ENCODE data around the gene SNX24.
"Not testable (repeated sequence)": the region's sequence is repeated elsewhere in the genome, so short reads cannot be mapped to it uniquely, and the experiment has no call there.

Gene SNX24

DNA sequence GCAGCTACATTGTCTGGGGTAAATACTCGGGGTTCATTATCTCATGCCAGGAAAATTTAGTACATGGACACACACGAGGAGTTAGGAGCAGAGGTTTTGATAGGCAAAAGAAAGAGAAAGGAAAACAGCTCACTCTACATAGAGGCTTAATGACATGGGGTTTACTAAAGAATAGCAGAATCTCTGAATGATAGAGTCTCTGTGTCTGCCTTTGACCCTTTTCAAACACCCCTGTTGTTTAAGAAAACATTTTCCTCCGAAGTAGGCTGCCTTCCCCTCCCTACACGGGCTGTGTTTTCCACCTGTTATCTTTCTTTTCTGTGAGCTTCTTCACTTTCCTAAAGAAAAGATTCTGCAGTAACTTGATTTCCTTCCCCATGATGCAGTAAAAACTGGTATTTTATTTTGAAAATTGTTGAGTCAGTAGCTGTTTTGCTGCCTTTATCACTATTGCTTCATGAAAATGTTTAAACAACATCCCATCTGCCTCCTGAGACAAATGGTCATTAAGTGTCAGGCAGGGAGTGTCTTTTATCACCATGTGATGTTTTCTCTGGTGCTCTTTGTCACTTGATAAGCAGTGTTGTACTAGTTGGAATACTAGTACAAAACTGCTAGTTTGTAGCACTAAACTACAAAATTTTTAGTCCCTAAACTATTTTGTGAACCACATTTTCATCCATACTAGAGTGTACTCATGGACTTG is 114.5 kb downstream of the SNX24 start:
- in situ Hi-C loops (cut with MboI; ENCODE audit: low sequenced_read_pairs), result no loop called here

DNA sequence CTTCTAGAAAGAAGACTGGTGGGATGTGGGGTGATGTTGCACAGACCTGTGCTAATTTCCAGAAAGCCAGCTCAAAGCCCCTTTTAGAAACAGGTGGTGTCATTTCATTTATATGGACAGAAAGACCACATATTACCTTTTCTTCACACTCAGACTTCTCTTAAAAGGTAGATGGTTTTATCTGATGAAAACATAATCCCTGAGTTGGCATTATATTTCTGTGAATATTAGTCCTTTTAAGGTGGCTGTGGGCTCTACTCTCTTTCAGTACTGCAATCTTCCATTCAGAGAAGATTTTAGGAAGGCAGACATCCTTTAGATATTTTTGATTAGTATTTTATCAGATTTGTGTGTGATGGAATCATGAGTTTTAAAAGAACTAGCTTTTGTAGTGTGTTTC is 117.9 kb downstream of the SNX24 start:
- in situ Hi-C loops (cut with MboI; ENCODE audit: low sequenced_read_pairs), result no loop called here

DNA sequence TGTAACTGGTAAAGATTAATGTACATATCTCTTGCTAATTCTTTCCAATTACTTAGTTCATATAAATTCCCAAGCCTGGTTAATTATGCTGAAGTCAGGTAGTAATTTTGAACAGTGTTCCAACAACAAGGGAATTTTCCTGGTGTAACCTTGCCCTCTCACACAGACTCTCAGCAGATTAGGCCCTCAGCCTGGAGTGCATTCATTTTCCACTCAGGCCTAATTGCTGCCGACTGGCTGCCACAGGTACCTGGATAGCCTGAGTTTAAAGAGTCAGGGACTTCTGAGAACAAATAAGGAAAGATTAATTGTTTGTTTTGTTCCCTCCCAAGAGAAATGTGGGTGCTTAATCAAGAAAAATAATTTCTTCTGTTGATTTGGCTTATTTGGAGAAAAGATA is 119.7 kb downstream of the SNX24 start:
- in situ Hi-C loops (cut with MboI; ENCODE audit: low sequenced_read_pairs), result no loop called here

- in situ Hi-C loops (cut with MboI; ENCODE audit: low sequenced_read_pairs), result no loop called here
These were observed 121.7 kb downstream of the SNX24 start for GRCh38 chr5:122967085-122967484.

GRCh38 chr5:122967625-122968024 is 122.2 kb downstream of the SNX24 start:
- in situ Hi-C loops (cut with MboI; ENCODE audit: low sequenced_read_pairs), result no loop called here

DNA sequence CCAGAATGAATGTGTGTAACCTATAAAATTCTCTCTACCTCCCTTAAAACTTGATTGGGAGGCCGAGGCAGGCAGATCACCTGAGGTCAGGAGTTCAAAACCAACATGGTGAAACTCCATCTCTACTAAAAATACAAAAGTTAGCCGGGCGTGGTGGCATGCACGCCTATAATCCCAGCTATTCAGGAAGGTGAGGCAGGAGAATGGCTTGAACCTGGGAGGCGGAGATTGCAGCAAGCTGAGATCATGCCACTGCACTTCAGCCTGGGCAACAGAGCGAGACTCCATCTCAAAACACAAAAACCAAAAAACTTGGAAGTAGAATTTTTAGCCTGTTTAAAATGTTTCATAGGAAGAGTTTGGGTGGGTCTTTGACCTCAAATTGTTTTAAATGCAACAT is 122.6 kb downstream of the SNX24 start:
- in situ Hi-C loops (cut with MboI; ENCODE audit: low sequenced_read_pairs), result not testable (repeated sequence)

- in situ Hi-C loops (cut with MboI; ENCODE audit: low sequenced_read_pairs), result no loop called here
These were observed 125.9 kb downstream of the SNX24 start for GRCh38 chr5:122971333-122971732.

- in situ Hi-C loops (cut with MboI; ENCODE audit: low sequenced_read_pairs), result no loop called here
These were observed 127.5 kb downstream of the SNX24 start for GRCh38 chr5:122972877-122973276.

DNA sequence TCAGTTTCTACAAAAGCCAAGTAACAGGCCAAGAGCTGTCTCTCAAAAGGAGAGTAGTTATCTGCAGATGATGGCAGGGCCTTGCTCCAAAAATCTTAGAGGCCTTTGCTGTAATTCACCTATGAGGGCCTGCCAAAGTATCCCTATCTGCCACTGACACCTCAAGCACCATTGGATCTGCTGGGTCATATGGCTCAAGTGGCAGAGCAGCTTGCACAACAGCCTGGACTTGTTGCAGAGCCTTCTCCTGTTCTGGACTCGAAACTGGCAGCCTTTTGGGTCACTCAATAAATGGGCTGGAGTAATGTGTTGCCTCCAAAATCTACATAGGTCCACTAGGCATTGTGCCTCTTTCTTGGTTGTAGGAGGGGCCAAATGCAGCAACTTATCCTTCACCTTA is 128.3 kb downstream of the SNX24 start:
- in situ Hi-C loops (cut with MboI; ENCODE audit: low sequenced_read_pairs), result not testable (repeated sequence)

- in situ Hi-C loops (cut with MboI; ENCODE audit: low sequenced_read_pairs), result not testable (repeated sequence)
These were observed 128.8 kb downstream of the SNX24 start for GRCh38 chr5:122974251-122974650.

DNA sequence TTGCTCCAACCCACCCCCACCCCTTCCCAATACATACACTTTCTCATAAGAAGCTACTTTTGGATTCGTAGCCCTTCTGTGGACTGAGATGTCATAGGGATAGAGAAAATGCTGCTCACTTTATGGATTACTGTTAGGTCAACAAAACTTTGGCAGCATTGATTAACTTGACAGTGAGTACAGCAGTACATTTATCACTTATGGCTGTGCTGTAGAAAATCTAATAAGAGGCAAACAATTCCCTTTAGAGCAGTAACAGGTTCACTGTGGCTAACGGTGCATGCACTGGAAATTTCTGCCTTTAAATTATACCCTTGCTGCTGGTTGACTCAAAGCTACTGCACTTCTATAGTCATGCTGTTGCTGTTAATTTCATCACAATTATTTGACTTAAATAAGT is 131.9 kb downstream of the SNX24 start:
- in situ Hi-C loops (cut with MboI; ENCODE audit: low sequenced_read_pairs), result no loop called here

- in situ Hi-C loops (cut with MboI; ENCODE audit: low sequenced_read_pairs), result no loop called here
These were observed 132.7 kb downstream of the SNX24 start for GRCh38 chr5:122978068-122978467.

- in situ Hi-C loops (cut with MboI; ENCODE audit: low sequenced_read_pairs), result no loop called here
These were observed 133.4 kb downstream of the SNX24 start for GRCh38 chr5:122978644-122979297.

GRCh38 chr5:122981846-122982245 is 136.4 kb downstream of the SNX24 start:
- in situ Hi-C loops (cut with MboI; ENCODE audit: low sequenced_read_pairs), result no loop called here

DNA sequence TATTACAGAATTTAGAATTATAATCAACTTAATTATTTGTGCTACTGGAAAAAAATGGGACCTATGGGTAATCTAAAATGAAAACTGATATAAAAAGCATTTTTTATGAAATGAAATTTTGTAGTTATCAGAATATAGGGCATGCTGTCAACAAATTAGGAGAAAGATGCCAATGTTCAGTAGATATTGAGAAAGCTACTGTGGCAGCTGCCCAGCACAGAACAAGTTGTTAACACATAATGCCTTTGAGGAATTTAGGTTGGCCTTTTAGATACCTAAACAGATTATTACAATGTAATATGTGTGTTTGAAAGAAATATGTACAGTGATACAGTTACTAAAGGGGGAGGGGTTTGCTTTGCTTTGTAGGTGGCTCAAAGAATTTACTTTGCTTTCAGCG is 137.0 kb downstream of the SNX24 start:
- in situ Hi-C loops (cut with MboI; ENCODE audit: low sequenced_read_pairs), result no loop called here

- in situ Hi-C loops (cut with MboI; ENCODE audit: low sequenced_read_pairs), result no loop called here
These were observed 139.0 kb downstream of the SNX24 start for GRCh38 chr5:122984425-122984824.

DNA sequence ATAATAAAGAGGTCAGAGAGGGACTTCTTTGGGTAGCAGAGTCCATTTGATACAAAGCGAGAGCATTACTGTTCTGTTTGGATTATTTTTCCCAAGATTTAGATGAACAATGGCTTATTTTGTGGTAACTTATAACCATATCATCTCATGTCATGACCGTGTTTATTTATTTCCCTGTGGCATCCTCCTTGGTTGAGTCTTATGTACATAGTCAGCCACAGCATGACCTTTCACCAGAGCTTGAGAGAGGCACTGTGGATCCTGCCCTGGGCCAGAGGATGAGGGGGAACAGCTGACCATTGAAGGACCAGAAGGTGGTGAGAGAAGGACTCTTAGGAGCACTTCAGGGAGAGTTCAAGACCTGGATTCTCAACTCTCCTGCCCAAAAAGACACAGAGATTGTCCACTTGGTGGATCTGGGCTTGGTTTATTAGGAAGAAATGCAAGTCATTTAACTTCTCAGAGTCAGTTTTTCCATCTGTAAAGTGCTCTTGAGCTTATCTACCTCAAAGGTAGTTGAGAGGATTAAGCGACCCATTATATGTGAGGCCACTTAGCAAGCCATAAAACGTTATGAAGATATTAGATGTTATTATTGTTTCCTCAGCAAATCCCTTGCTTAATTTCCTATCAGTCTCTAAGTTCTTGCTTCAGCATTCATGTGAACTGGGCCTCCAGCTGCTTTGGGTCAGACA is 139.7 kb downstream of the SNX24 start:
- in situ Hi-C loops (cut with MboI; ENCODE audit: low sequenced_read_pairs), result no loop called here

DNA sequence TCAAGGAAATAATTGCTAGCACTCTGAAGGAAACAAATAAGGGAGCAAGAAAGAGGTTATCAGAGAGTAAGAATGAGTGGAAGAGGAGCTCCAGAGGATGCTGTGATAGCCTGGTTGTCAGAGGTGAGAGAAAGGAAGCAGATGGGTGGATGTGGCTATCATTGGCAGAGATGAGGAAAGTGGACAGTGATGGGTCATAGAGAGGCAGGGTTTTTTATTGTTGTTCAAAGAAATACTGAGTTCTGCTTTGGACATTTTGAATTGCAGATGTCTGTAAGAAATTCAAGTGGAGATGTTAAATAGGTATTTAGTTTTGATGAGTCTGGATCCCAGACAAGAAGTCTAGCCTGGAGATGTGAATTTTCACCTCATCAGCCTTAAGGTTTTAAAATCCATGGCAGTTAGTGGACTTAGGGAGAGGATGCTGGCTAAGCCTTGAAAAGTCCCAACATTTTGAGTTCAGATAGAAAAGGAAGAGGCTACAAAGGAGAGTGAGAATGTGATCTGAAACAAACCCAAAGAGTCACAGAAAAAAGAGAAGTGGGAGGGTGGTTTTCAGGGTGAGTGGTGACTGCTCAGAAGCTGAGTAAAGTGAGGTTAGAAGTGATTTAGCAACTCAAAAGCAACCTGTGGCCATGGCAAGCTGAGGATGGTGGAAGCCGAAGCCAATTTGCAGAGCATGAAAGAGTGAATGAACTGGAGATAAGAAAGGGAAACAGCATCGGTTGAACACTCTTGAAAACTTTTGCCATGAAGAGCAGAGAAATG is 140.7 kb downstream of the SNX24 start:
- in situ Hi-C loops (cut with MboI; ENCODE audit: low sequenced_read_pairs), result no loop called here

- in situ Hi-C loops (cut with MboI; ENCODE audit: low sequenced_read_pairs), result no loop called here
These were observed 150.7 kb downstream of the SNX24 start for GRCh38 chr5:122996091-122996490.

GRCh38 chr5:122997294-122997693 is 151.9 kb downstream of the SNX24 start:
- in situ Hi-C loops (cut with MboI; ENCODE audit: low sequenced_read_pairs), result no loop called here

DNA sequence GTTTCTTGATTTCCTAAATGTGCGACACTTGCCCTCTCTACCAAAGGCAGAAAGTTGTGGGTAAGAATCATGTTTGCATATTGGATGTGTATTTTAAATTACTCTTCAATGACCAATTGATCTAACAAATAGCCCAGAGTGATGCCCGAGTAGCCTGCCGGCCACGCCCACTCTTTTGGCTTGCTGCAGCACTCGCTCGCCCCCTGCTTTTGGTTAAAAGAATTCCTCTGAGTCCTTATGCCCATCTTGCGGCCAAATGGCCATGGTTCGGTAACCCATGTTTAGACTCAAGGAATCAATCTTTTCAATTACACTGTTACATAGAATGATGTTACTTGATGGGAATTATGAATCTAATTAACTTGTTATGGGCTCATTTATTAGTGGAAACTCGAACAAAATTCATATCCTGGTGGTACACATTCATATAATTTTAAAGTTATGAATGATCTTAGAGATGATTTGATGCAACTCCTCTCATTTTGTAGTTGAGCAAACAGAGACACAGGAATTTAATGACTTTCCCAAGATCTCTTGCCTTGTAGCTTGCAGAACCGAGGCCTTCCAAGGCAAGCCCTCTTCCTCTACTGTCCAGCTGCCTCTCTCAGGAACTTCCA is 154.6 kb downstream of the SNX24 start:
- in situ Hi-C loops (cut with MboI; ENCODE audit: low sequenced_read_pairs), result no loop called here

Measured in HL-60/S4 treated with phorbol 12-myristate 13-acetate at 8.2 ng/mL for 4 days and 3 days (cell line).